Large intestine (tissue), 3 donors: ENCODE data around the gene ATP8A2. TPM values are rescaled to one million over a fixed set of nuclear protein-coding genes. Genes with fewer than 3 reads are reported as not detected.
A peak's percentile ranks its signal among the peaks of the same experiment; 100 is the strongest.

Source experiments
- DNase-seq, 2 donors: peaks; one replicate each; pipeline versions ENCODE4 v3.0.0 to v3.0.0-alpha.2; 2013
- H3K27ac ChIP-seq: one replicate; pipeline ENCODE4 v1.5.1; 2013; ENCODE audit warnings: low read length
- H3K27me3 ChIP-seq: 2 replicates; pipeline ENCODE4 v1.6.1; 2013; ENCODE audit warnings: low read length; ENCODE audit not compliant: control insufficient read depth, insufficient read depth
- H3K36me3 ChIP-seq: 2 replicates; pipeline ENCODE4 v1.6.1; 2013; ENCODE audit warnings: low read length; ENCODE audit not compliant: control insufficient read depth, insufficient read depth
- H3K4me1 ChIP-seq: one replicate; pipeline ENCODE4 v1.6.1; 2013; ENCODE audit warnings: low read length; ENCODE audit not compliant: control insufficient read depth, insufficient read depth
- H3K4me3 ChIP-seq: one replicate; pipeline ENCODE4 v1.5.1; 2013; ENCODE audit warnings: low read length
- H3K9me3 ChIP-seq: one replicate; pipeline ENCODE4 v1.6.1; 2013; ENCODE audit warnings: mild to moderate bottlenecking, low read depth, low read length, moderate library complexity; ENCODE audit not compliant: control insufficient read depth
- WGBS: methylation state at CpG from one replicate; pipeline ENCODE4 v1.1.5; 2013; ENCODE audit warnings: low lambda C conversion rate; ENCODE audit not compliant: insufficient coverage; 5-methylcytosine and 5-hydroxymethylcytosine counted together
- polyA plus RNA-seq: library from polyadenylated mRNA; unstranded; fragments of 120-200 nt; gene quantifications from one replicate; pipeline ENCODE4 v1.2.1, GENCODE V29; 2013

ATP8A2 gene
- polyA plus RNA-seq, 1 donor = 2.3 TPM

DNA sequence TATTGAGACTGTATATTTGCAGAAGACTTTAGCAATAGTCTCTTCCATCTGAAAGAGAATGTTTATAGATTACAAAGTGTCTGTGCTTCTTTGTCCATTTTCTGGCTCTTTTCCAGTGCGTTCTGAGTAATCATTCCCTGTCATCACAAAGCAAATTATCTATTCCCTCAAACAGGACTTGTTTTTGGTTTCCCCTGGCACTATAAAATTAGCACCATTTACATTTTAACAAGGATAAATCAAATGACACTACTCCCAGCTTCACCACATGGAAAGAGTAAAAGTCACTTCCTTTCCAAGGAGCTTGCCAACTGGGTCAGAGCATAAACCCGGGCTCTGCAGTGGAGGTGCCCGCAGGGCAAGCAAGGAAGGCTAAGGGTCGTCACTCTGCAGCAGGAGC lies 591.9 kb downstream of the ATP8A2 start:
- no peak overlapping the region for H3K27ac ChIP-seq
- no peak overlapping the region for H3K4me3 ChIP-seq
- H3K9me3 ChIP-seq = no peaks in the 10 kb centered on the region
- DNase-seq = no peak
- 40% methylated on average over 1 of the region's 4 CpGs for WGBS
- no peaks in the 10 kb centered on the region for H3K36me3 ChIP-seq
- H3K27me3 ChIP-seq = peaks cover 6% of the 10 kb centered on the region
- H3K4me1 ChIP-seq = no peaks in the 10 kb centered on the region

DNA sequence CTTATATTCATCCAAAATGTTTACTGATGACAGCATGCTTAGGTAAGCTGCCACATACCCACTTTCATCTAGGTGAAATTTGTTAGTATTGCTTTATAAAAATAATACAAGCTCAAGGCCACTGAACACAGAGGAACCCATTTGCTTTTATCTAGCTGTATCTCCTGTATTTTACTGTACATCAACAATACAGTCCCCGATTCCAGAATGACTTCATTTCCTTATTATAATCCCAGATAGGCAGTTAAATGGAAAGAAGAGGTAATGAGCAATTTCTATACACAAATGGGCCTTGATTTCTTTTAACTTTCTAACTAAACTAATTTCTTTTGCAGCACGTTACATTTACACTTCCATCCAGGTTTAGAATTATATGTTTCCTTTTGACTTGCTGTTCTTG lies 593.8 kb downstream of the ATP8A2 start:
- Histone ChIP-seq H3K9me3 (no peaks in the 10 kb centered on the region), H3K27me3 (peaks cover 6% of the 10 kb centered on the region), H3K27ac (no peak overlapping the region), H3K36me3 (no peaks in the 10 kb centered on the region), H3K4me3 (no peak overlapping the region), H3K4me1 (no peaks in the 10 kb centered on the region)
- whole genome bisulfite sequencing = 83% methylated on average over 1 of the region's 2 CpGs
- DNase-seq = no peak

DNA sequence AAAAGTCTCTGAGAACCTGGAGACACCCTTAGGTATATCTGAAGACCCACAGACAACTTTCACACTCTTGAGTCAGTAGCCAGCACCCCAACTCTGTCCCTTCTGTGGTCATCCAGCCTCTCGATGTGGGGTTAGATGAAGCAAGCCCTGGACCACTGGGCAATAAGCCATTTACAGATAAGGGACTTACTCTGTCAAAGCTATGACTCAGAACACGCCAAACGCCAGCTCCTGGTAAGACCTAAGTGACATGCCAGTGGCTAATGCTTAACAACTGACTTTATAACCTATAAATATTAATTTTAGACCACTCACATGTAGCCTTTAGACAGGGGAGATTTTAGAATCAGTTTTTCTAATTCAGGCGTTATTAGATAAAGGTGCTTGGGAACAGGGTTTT lies 594.3 kb downstream of the ATP8A2 start:
- WGBS = no CpG with 5 or more reads among the region's 4 CpGs
- Histone ChIP-seq H3K4me1 (no peaks in the 10 kb centered on the region), H3K27me3 (peaks cover 6% of the 10 kb centered on the region), H3K27ac (no peak overlapping the region), H3K4me3 (no peak overlapping the region), H3K9me3 (no peaks in the 10 kb centered on the region), H3K36me3 (no peaks in the 10 kb centered on the region)
- DNase-seq = no peak

DNA sequence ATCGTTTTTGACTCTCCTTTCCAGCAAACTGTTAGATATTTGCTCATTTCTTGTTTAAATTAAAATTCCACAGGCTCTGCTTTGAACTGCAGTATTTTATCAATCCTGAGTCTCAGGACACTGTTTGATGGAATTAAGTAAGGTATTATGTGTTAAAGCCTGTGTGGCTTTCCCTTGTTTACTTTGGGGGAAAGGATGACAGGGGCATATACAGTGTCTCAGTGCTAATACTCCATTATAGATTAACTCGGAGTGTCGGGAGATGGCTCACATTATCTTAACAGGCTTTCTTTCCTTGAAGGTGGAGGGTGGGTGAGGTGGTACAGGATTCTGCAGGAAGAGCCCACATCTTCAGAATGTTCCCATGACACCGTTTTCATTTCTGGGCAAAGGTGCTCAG lies 595.4 kb downstream of the ATP8A2 start:
- DNase-seq = no peak
- Histone ChIP-seq H3K9me3 (no peaks in the 10 kb centered on the region), H3K4me1 (no peaks in the 10 kb centered on the region), H3K36me3 (no peaks in the 10 kb centered on the region), H3K4me3 (no peak overlapping the region), H3K27me3 (peaks cover 6% of the 10 kb centered on the region), H3K27ac (no peak overlapping the region)
- 17% methylated on average over 1 of the region's 4 CpGs for WGBS

DNA sequence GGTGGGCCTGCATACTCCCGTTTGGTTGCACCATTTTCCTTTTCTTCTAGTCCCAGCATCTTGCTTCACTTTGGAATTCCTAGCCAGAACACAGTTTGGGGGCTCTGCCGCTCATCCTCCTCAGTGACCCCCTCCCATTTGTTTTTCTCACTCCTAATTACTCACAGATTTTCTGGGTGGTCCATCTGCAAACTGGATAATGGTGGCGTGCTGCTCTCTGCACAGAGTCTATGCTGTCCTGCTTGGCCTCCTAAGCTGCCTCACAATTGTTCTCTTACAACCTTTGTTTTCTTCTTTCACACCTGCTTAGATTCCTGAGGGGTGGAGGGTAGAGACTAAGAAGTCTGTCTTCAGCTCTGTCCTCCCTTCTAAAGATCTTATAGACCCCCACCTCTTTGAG lies 599.3 kb downstream of the ATP8A2 start:
- Histone ChIP-seq H3K9me3 (no peaks in the 10 kb centered on the region), H3K36me3 (no peaks in the 10 kb centered on the region), H3K4me3 (no peak overlapping the region), H3K27ac (no peak overlapping the region), H3K27me3 (peaks cover 21% of the 10 kb centered on the region), H3K4me1 (no peaks in the 10 kb centered on the region)
- WGBS = 75% methylated on average over 1 of the region's 3 CpGs
- no peak for DNase-seq

DNA sequence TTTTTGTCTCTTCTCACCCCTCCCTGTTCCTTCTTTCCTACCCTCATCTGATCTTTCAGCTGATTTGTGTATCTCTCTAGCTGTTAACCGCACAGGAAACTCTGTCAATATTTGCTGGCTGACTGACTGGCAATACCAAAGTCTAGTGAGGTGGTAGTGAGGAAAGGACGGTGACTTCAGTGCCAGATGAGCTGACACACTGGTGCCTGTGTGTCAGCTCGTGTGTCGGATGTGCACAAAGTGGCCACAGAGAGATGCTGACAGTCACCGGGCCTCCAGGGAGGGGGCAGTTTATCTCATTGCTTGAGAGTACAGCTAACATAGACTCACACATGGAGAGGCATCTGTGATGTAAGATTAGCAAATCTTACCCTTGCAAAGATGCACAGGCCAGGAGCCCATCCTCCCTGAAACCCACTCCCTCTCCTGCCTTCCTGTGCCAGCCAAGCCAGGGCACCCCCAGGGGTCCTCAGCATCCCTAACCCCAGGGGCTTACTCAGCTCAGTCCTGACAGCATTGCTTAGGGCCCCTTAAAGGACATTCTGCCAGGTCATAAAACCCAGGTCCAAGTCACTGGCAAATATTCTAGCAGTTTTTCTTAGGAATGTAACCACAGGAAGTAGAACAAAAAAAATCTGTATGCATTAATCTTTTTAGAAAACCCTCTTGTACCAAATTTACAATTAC lies 599.8 kb downstream of the ATP8A2 start:
- WGBS = no CpG with 5 or more reads among the region's 5 CpGs
- H3K9me3 ChIP-seq = no peaks in the 10 kb centered on the region
- no peak overlapping the region for H3K27ac ChIP-seq
- no peaks in the 10 kb centered on the region for H3K4me1 ChIP-seq
- no peaks in the 10 kb centered on the region for H3K36me3 ChIP-seq
- H3K27me3 ChIP-seq = peaks cover 23% of the 10 kb centered on the region
- no peak for DNase-seq
- H3K4me3 ChIP-seq = no peak overlapping the region

DNA sequence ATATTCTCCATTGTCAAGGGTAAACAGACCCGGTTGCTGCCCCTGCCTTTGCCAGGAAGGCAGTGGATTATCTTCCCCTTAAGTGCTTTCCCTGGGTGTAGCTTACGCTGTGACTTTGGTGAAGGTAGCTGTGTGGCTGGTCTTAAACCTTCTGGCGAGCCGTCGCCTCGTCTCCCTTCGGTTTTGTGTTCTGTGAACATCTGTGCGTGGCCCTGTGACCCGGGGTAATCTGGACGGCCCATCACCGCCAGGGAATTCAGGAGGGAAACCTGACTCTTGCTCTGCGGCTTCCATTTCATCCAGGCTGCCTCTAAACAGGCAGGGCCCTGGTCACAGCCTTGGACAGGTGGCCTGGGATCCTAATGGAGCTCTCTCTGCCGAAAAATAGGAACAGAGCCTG lies 601.3 kb downstream of the ATP8A2 start:
- no peak for DNase-seq
- no peaks in the 10 kb centered on the region for H3K9me3 ChIP-seq
- no peak overlapping the region for H3K27ac ChIP-seq
- no peaks in the 10 kb centered on the region for H3K36me3 ChIP-seq
- no peaks in the 10 kb centered on the region for H3K4me1 ChIP-seq
- peaks cover 27% of the 10 kb centered on the region for H3K27me3 ChIP-seq
- WGBS = no CpG with 5 or more reads among the region's 13 CpGs
- H3K4me3 ChIP-seq = no peak overlapping the region

DNA sequence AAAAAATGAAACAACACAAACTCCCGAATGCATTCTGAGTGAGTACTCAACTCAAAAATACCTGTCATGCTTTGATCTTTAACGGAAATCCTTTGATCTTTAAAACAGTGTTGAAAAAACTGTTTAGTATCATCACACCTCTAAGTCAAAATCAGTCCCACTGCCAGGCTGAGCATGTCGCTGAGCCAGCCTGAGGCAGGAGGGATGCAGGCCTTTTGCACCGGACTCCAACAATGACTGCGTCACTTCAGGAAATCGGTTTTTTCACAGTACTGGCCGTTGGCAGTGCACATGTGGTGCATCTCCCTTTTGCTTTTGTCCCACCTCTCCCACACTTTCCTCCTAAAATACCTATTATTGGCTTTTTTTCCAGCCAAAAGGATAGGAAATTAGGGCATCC lies 601.8 kb downstream of the ATP8A2 start:
- no peaks in the 10 kb centered on the region for H3K36me3 ChIP-seq
- H3K27ac ChIP-seq = no peak overlapping the region
- no peak overlapping the region for H3K4me3 ChIP-seq
- no CpG with 5 or more reads among the region's 7 CpGs for WGBS
- H3K9me3 ChIP-seq = no peaks in the 10 kb centered on the region
- no peaks in the 10 kb centered on the region for H3K4me1 ChIP-seq
- H3K27me3 ChIP-seq = peaks cover 27% of the 10 kb centered on the region
- no peak for DNase-seq

DNA sequence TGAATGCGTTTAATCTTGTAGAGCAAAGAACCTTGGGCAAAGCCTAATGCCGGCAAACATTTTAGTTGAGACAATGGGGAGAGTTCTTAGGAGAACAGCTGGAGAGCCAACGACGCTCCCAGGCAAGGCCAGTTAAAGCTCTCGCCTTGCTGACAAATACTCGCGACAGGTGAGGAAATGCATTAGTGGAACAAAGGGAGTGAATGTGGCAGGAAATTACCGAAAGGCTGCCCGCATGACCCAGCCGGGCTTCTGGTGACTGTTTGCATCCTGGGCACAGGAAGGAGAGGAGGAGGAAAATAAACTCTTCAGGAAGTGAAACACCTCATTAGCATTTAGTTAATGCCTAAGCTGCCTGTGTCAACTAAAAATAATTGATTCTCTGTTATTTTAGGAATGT lies 605.4 kb downstream of the ATP8A2 start:
- DNase-seq = peak in 1 of 2 donors; percentile 27
- Histone ChIP-seq H3K9me3 (no peaks in the 10 kb centered on the region), H3K4me1 (no peaks in the 10 kb centered on the region), H3K27me3 (peaks cover 27% of the 10 kb centered on the region), H3K27ac (no peak overlapping the region), H3K36me3 (no peaks in the 10 kb centered on the region), H3K4me3 (no peak overlapping the region)
- WGBS = 0% methylated on average over 2 of the region's 10 CpGs

DNA sequence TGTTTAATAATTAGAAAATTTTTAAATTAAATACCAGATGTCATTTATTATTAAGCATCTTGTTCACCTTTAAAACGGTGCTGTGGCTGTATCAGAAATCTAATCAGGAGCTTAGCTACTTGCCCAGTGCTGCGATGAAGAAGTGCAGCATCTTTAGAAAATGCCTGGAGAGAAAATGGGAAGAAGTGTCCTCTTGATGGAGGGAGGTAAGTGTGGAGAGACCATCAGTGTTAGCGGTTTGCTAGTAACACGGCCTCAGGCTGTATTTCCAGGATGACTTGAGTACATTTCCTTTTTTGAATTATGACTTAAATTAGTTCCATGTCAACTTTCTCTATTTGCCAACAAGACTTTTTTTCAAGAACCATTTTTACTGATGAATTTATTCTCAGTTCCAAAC lies 605.9 kb downstream of the ATP8A2 start:
- H3K36me3 ChIP-seq = no peaks in the 10 kb centered on the region
- DNase-seq = no peak
- peaks cover 27% of the 10 kb centered on the region for H3K27me3 ChIP-seq
- no CpG with 5 or more reads among the region's 4 CpGs for WGBS
- no peak overlapping the region for H3K4me3 ChIP-seq
- no peaks in the 10 kb centered on the region for H3K9me3 ChIP-seq
- H3K27ac ChIP-seq = no peak overlapping the region
- no peaks in the 10 kb centered on the region for H3K4me1 ChIP-seq

DNA sequence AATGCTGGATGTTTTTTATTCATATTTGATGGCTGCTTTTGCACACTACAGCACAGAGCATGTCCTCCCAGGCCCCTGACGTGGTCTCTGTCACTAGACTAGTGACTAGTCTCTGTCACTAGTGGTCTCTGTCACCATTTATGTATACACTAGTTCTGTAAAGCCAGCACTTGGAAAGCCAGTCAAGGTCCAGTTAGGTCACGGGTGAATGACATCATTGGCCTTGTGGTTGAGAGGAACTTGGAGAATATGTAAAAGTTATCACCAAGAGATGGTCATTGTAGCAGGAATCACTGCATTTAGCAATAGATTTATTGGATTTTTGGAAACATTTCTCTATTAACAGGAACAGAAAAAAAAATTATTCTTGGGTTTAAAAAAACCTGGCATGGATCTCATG lies 607.2 kb downstream of the ATP8A2 start:
- DNase-seq = no peak
- no peaks in the 10 kb centered on the region for H3K36me3 ChIP-seq
- H3K4me3 ChIP-seq = no peak overlapping the region
- H3K27me3 ChIP-seq = peaks cover 20% of the 10 kb centered on the region
- no peaks in the 10 kb centered on the region for H3K4me1 ChIP-seq
- H3K27ac ChIP-seq = no peak overlapping the region
- no peaks in the 10 kb centered on the region for H3K9me3 ChIP-seq
- no CpG with 5 or more reads among the region's 2 CpGs for WGBS
